Upper lobe of left lung (tissue), 6 donors: ENCODE results near the gene DGKZ. TPM values are rescaled to one million over a fixed set of nuclear protein-coding genes. Genes with fewer than 3 reads are reported as not detected.
"Not testable (repeated sequence)": the region's sequence is repeated elsewhere in the genome, so short reads cannot be mapped to it uniquely, and the experiment has no call there.

ENCODE experiments used
- ATAC-seq, 2 donors: fragments of 200-7000 bp; cut with Tn5 transposase; one replicate each; pipeline ENCODE4 v1.9.1; 2022; ENCODE audit warnings: mild to moderate bottlenecking in 2 of 2, moderate library complexity in 2 of 2; ENCODE audit not compliant: low FRiP score in 2 of 2
- DNase-seq, 2 donors: peaks; one replicate each; pipeline ENCODE4 v3.0.0-alpha.2; 2019 to 2020
- H3K27ac ChIP-seq, 4 donors: fragments of 200-600 bp; sonication (generic); one replicate each; pipeline ENCODE4 v1.5.1; 2016 to 2019
- H3K27me3 ChIP-seq, 4 donors: fragments of 200-600 bp; sonication (generic); one replicate each; pipeline ENCODE4 v1.5.1; 2017 to 2019
- H3K36me3 ChIP-seq, 4 donors: fragments of 200-600 bp; sonication (generic); one replicate each; pipeline ENCODE4 v1.5.1; 2016 to 2019
- H3K4me1 ChIP-seq, 4 donors: fragments of 200-600 bp; sonication (generic); one replicate each; pipeline ENCODE4 v1.5.1; 2018 to 2019
- H3K4me3 ChIP-seq, 4 donors: fragments of 200-600 bp; sonication (generic); one replicate each; pipeline ENCODE4 v1.5.1; 2017 to 2019; ENCODE audit warnings: mild to moderate bottlenecking in 2 of 4, moderate library complexity in 1 of 4
- H3K9me3 ChIP-seq, 4 donors: fragments of 200-600 bp; sonication (generic); one replicate each; pipeline ENCODE4 v1.5.1; 2018 to 2019
- EP300 ChIP-seq, 4 donors: sonication (generic); formaldehyde crosslinking; IDR thresholded peaks; one replicate each; pipeline ENCODE4 v1.5.1; 2017; ENCODE audit warnings: antibody characterized with exemption in 4 of 4, control low read depth in 2 of 4
- POLR2A ChIP-seq, 4 donors: fragments of 450-650 bp; IDR thresholded peaks; one replicate each; pipeline ENCODE4 v1.5.1; 2016 to 2017; ENCODE audit warnings: antibody characterized with exemption in 4 of 4, mild to moderate bottlenecking in 2 of 4
- POLR2AphosphoS5 ChIP-seq, 2 donors: sonication (generic); formaldehyde crosslinking; IDR thresholded peaks; one replicate each; pipeline ENCODE4 v1.5.1; 2017; ENCODE audit warnings: antibody characterized with exemption in 2 of 2
- WGBS, 2 donors: methylation state at CpG; one replicate each; pipeline ENCODE4 v1.1.5; 2017 to 2018; 5-methylcytosine and 5-hydroxymethylcytosine counted together
- total RNA-seq, 6 donors: library from RNA; depleted of rRNA in 4 of 6; stranded (reverse); fragments of >200 nt in 4 of 6; gene quantifications; one replicate each; pipeline versions ENCODE4 v1.1.0 to v1.2.1, GENCODE V29; 2016 to 2021
- TF ChIP-seq, protein P1 (sequence below), 6 experiments: fragments of 450-650 bp in 4 of 6; fragments of 200-600 bp in 2 of 6; sonication (generic) in 2 of 6; IDR thresholded peaks; one replicate each; pipeline ENCODE4 v1.5.1; 2016 to 2019; ENCODE audit warnings: antibody characterized with exemption in 6 of 6
- donor health status: DM: no; HTN: no; CAD: no; lungs with moderate emphysema.
- donor health status: DM: no; HTN: yes; CAD: no; lungs with severe emphysema.

DGKZ gene
- total RNA-seq, 6 donors from 2014 or later, result 55.1 to 145 (median 65.5) TPM

DNA sequence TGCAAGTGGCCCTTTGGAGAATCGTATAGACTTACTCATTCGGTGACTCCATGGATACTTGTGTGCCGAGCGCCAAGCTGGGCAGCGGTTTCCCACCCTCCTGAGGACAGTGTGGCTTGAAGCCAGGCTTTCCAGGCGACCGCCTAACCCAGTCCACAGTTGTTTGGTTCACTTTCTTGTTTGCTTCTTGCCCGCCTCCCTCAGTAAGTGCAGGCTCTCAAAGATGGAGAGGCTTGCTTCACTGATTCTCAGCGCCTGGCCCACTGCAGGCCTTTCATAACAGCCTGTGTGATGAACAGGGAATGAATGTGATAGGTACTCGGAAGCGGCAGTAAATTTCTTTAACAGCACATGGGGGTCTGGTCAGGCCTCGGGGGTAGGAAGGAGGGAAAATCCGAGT lies 23.0 kb downstream of the DGKZ start:
- Histone ChIP-seq H3K9me3 (no peaks in the 10 kb centered on the region), H3K4me1 (peaks cover 5 to 30% (median 14%) of the 10 kb centered on the region in 4 donors), H3K36me3 (peaks cover 0 to 67% (median 64%) of the 10 kb centered on the region in 4 donors), H3K4me3 (no peak overlapping the region), H3K27me3 (no peaks in the 10 kb centered on the region), H3K27ac (peak overlapping the region in 2 of 4 donors; percentile 12 to 19)
- DNase-seq, result peak in 1 of 2 donors; percentile 47
- no peak for TF ChIP-seq EP300 (IDR thresholded peaks at IDR 0.05)
- no peak for TF ChIP-seq POLR2AphosphoS5 (IDR thresholded peaks at IDR 0.05)
- TF ChIP-seq, protein P1, sequence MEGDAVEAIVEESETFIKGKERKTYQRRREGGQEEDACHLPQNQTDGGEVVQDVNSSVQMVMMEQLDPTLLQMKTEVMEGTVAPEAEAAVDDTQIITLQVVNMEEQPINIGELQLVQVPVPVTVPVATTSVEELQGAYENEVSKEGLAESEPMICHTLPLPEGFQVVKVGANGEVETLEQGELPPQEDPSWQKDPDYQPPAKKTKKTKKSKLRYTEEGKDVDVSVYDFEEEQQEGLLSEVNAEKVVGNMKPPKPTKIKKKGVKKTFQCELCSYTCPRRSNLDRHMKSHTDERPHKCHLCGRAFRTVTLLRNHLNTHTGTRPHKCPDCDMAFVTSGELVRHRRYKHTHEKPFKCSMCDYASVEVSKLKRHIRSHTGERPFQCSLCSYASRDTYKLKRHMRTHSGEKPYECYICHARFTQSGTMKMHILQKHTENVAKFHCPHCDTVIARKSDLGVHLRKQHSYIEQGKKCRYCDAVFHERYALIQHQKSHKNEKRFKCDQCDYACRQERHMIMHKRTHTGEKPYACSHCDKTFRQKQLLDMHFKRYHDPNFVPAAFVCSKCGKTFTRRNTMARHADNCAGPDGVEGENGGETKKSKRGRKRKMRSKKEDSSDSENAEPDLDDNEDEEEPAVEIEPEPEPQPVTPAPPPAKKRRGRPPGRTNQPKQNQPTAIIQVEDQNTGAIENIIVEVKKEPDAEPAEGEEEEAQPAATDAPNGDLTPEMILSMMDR (IDR thresholded peaks at IDR 0.05), result no peak
- TF ChIP-seq POLR2A (IDR thresholded peaks at IDR 0.05), result no peak
- WGBS, 2 donors, result 76 to 80% methylated on average over 11 to 13 of the region's 13 CpGs
- no peak for ATAC-seq

GRCh38 chr11:46371262-46371661 lies 24.0 kb downstream of the DGKZ start:
- ATAC-seq, H3K4me3 ChIP-seq, H3K9me3 ChIP-seq, H3K27me3 ChIP-seq: not testable (repeated sequence)
- H3K36me3 ChIP-seq, result peaks cover 6 to 74% (median 73%) of the 10 kb centered on the region in 4 donors
- peaks cover 5 to 23% (median 14%) of the 10 kb centered on the region in 4 donors for H3K4me1 ChIP-seq
- peak overlapping the region in 1 of 4 donors; percentile 3 for H3K27ac ChIP-seq
- WGBS, 2 donors, result 91 to 93% methylated on average over 10 to 19 of the region's 19 CpGs
- peak in 1 of 2 donors; percentile 76 for DNase-seq

GRCh38 chr11:46372086-46372485 lies 24.8 kb downstream of the DGKZ start:
- Histone ChIP-seq H3K4me3 (no peak overlapping the region), H3K36me3 (peaks cover 6 to 81% (median 77%) of the 10 kb centered on the region in 4 donors), H3K27ac (no peak overlapping the region), H3K27me3 (no peaks in the 10 kb centered on the region), H3K9me3 (no peaks in the 10 kb centered on the region), H3K4me1 (peaks cover 3 to 20% (median 9%) of the 10 kb centered on the region in 4 donors)
- DNase-seq, result peak in 1 of 2 donors; percentile 45
- no peak for ATAC-seq
- TF ChIP-seq POLR2A (IDR thresholded peaks at IDR 0.05), result no peak
- no peak for TF ChIP-seq POLR2AphosphoS5 (IDR thresholded peaks at IDR 0.05)
- TF ChIP-seq, protein P1 (IDR thresholded peaks at IDR 0.05), result no peak
- TF ChIP-seq EP300 (IDR thresholded peaks at IDR 0.05), result no peak
- WGBS, 2 donors, result 94 to 95% methylated on average over 4 to 10 of the region's 10 CpGs

- not testable (repeated sequence) for H3K9me3 ChIP-seq, H3K27ac ChIP-seq, H3K27me3 ChIP-seq, ATAC-seq, H3K4me3 ChIP-seq
- Histone ChIP-seq H3K36me3 (peaks cover 6 to 85% (median 80%) of the 10 kb centered on the region in 4 donors), H3K4me1 (peaks cover 3 to 16% (median 5%) of the 10 kb centered on the region in 4 donors)
- WGBS, 2 donors, result 94 to 100% methylated on average over 1 to 15 of the region's 15 CpGs
- peak in 1 of 2 donors; percentile 45 for DNase-seq
Measured at GRCh38 chr11:46372501-46372900, 25.2 kb downstream of the DGKZ start.

DNA sequence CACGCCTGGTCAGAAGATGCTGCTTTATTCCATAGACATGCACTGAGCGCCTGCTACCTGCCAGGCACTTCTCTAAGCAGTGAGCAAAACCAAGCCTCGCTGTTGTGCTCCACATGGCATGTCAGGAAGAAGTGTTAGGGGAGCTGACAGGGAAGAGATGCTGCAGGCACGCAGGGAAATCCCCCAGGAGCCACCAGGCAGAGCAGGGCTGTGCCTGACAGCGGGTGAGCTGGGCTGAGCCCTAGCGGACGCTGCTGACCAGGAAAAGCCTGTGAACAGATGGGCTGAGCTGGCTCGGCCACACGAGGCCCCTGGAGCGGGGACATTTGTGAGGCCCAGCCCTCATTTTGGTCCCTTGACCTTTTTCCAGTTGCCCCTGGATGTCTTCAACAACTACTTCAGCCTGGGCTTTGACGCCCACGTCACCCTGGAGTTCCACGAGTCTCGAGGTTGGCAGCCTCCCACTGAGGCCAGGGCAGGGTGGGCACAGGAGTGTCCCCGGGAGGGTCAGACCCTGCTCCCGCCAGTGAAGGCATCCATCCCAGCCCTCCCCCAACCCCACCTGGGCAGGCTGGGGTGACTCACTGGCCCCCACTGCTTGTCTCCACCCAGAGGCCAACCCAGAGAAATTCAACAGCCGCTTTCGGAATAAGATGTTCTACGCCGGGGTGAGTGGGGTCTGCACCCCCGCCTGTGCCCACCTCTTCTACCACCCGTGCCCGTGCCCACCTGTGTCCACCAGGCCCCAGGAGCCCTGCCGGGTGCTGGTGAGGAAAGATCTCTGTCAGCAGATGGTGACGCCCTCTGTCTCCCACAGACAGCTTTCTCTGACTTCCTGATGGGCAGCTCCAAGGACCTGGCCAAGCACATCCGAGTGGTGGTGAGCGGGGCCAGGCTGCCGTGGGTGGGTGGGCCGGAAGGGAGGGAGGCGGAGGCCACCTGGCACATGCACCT lies 26.8 kb downstream of the DGKZ start:
- no peak for ATAC-seq
- TF ChIP-seq EP300 (IDR thresholded peaks at IDR 0.05) (no peak), POLR2A (IDR thresholded peaks at IDR 0.05) (no peak), POLR2AphosphoS5 (IDR thresholded peaks at IDR 0.05) (no peak)
- TF ChIP-seq, protein P1 (IDR thresholded peaks at IDR 0.05), result no peak

More for the DNA sequence above, 26.8 kb downstream of the DGKZ start:
- DNase-seq, result peak in 1 of 2 donors; percentile 49
- Histone ChIP-seq H3K27me3 (no peaks in the 10 kb centered on the region), H3K36me3 (peaks cover 6 to 89% (median 76%) of the 10 kb centered on the region in 4 donors), H3K4me3 (no peak overlapping the region), H3K4me1 (peaks cover 0 to 14% (median 5%) of the 10 kb centered on the region in 4 donors), H3K9me3 (no peaks in the 10 kb centered on the region), H3K27ac (no peak overlapping the region)
- 95 to 96% methylated on average over 17 to 30 of the region's 30 CpGs for WGBS, 2 donors
